Prostate gland (tissue), 2 donors: ENCODE data around the gene NCL.

Source experiments
- CTCF ChIP-seq, 4 experiments: fragments of 200-600 bp in 2 of 4; fragments of 450-650 bp in 2 of 4; sonication (generic) in 2 of 4; IDR thresholded peaks; 1 replicate in 3 of 4; 2 replicates in 1 of 4; pipeline ENCODE4 v1.5.1; 2016 to 2019; ENCODE audit warnings: antibody characterized with exemption in 4 of 4, mild to moderate bottlenecking in 2 of 4, moderate library complexity in 2 of 4
- POLR2A ChIP-seq: fragments of 450-650 bp; IDR thresholded peaks from one replicate; pipeline ENCODE4 v1.6.1; 2016; ENCODE audit warnings: antibody characterized with exemption, mild to moderate bottlenecking
- POLR2AphosphoS5 ChIP-seq: sonication (generic); formaldehyde crosslinking; IDR thresholded peaks from one replicate; pipeline ENCODE4 v1.6.1; 2017; ENCODE audit warnings: antibody characterized with exemption

DNA sequence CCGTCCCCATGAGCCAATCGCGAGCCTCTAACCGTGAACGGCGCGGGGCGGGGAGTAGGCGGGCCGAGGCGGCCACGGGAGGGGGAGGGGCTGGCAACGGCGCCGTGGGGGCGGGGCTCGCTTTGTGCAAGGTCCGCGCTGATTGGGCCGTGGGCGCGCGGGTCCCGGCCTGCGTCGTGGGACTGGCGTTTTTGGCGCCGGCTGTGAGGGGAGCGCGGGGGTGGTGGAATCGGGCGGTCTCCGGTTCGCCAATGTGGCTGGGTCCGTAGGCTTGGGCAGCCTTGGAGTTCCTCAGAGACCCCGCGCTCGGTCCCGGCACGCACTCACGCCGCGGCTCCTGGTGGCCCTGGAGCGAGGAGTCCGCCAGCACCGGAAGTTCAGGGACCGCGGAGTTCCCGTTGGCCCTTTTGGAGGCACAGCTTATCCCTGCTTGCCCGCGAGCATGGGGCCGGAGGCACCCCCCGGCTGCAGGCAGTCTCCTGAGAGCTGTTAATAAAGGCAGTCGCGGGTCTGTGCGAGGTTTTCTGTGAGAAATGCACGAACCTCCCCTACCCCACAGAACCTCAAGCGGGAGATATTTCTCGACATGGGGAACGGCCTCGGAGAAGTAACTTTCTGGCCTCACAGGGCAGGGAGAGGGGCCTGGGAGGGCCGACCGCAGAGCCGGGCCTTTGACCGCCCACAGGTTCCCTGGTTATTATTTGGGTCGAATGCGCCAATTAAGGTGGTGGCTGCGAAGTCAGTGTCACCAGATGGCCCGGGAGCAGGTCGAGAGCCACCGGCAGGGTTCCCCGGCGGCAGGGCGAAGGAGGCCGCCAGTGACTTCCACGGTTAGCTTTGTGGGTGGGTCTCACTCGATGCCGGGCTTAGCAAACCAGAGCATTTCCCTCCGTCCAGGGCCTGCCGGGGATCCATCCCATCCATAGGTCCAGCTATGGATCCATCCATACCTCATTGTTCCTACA is 574 bp upstream of the NCL start:
- TF ChIP-seq CTCF (IDR thresholded peaks at IDR 0.05) = peak in 2 of 4 experiments; percentile 27 to 31
- TF ChIP-seq POLR2A = no peak
- no peak for TF ChIP-seq POLR2AphosphoS5
